Sigmoid colon (tissue), 7 donors: ENCODE data around the gene FBXL5. TPM values are rescaled to one million over a fixed set of nuclear protein-coding genes. Genes with fewer than 3 reads are reported as not detected.

Experiments
- DNase-seq: peaks from one replicate; pipeline ENCODE4 v3.0.0-alpha.2; 2019
- H3K27ac ChIP-seq, 4 donors: fragments of 200-600 bp; sonication (generic); one replicate each; pipeline ENCODE4 v1.5.1; 2016 to 2019; ENCODE audit warnings: mild to moderate bottlenecking in 1 of 4
- H3K27me3 ChIP-seq, 3 donors: fragments of 200-600 bp; sonication (generic); one replicate each; pipeline ENCODE4 v1.5.1; 2019; ENCODE audit warnings: mild to moderate bottlenecking in 1 of 3
- H3K36me3 ChIP-seq, 4 donors: fragments of 200-600 bp; sonication (generic); one replicate each; pipeline ENCODE4 v1.5.1; 2016 to 2019
- H3K4me1 ChIP-seq, 4 donors: fragments of 200-600 bp; sonication (generic); one replicate each; pipeline ENCODE4 v1.5.1; 2017 to 2019
- H3K4me3 ChIP-seq, 4 donors: fragments of 200-600 bp; sonication (generic); one replicate each; pipeline ENCODE4 v1.5.1; 2017 to 2019; ENCODE audit warnings: mild to moderate bottlenecking in 2 of 4, moderate library complexity in 1 of 4
- H3K9me3 ChIP-seq, 4 donors: fragments of 200-600 bp in 3 of 4; sonication (generic) in 3 of 4; one replicate each; pipeline versions ENCODE4 v1.5.1 to v1.6.1; 2013 to 2019
- CTCF ChIP-seq, 4 experiments: fragments of 450-650 bp in 3 of 4; fragments of 200-600 bp in 1 of 4; IDR thresholded peaks; one replicate each; pipeline ENCODE4 v1.5.1; 2016 to 2019; ENCODE audit warnings: antibody characterized with exemption in 4 of 4, mild to moderate bottlenecking in 3 of 4, moderate library complexity in 2 of 4
- EP300 ChIP-seq, 4 donors: sonication (generic); formaldehyde crosslinking; IDR thresholded peaks; one replicate each; pipeline ENCODE4 v1.6.1; 2017; ENCODE audit warnings: antibody characterized with exemption in 4 of 4
- POLR2A ChIP-seq, 2 donors: fragments of 450-650 bp; IDR thresholded peaks; one replicate each; pipeline ENCODE4 v1.6.1; 2016; ENCODE audit warnings: antibody characterized with exemption in 2 of 2, mild to moderate bottlenecking in 2 of 2, moderate library complexity in 2 of 2
- POLR2AphosphoS5 ChIP-seq, 4 donors: sonication (generic); formaldehyde crosslinking; IDR thresholded peaks; one replicate each; pipeline ENCODE4 v1.6.1; 2017; ENCODE audit warnings: antibody characterized with exemption in 4 of 4
- WGBS, 2 donors: extraction: QIAGEN DNeasy Blood & Tissue Kit; methylation state at CpG; one replicate each; pipeline ENCODE4 v1.1.7; 2013; 5-methylcytosine and 5-hydroxymethylcytosine counted together
- intact Hi-C: fragments of 100-400 bp; cut with DNase I; formaldehyde crosslinking; loops from one replicate; pipeline ENCODE4 v1.15.1; 2023
- polyA plus RNA-seq, 3 donors: library from polyadenylated mRNA; stranded (reverse); fragments of 200-250 nt; gene quantifications; one replicate each; pipeline ENCODE4 v1.2.3, GENCODE V29; 2013
- total RNA-seq, 4 donors: library from RNA; depleted of rRNA; stranded (reverse); fragments of >200 nt; gene quantifications; one replicate each; pipeline ENCODE4 v1.1.0, GENCODE V29; 2016
- donor health status: healthy with polysubstance abuse.
- donor health status: Bipolar disorder and iron deficiency.
- donor health status: healthy.

The FBXL5 gene
- total and polyA plus RNA-seq, 7 donors, result 32.9 to 271 (median 134) TPM

- Histone ChIP-seq H3K27ac (peak overlapping the region in 2 of 4 donors; percentile 29 to 31), H3K4me1 (peaks cover 0 to 14% (median 7%) of the 10 kb centered on the region in 4 donors), H3K36me3 (peaks cover 0 to 23% (median 2%) of the 10 kb centered on the region in 4 donors), H3K27me3 (no peaks in the 10 kb centered on the region), H3K9me3 (no peaks in the 10 kb centered on the region), H3K4me3 (no peak overlapping the region)
- intact Hi-C loops, result no loop called here
- WGBS, 2 donors, result 48 to 72% methylated on average over 3 of the region's 3 CpGs
- no peak for DNase-seq
- TF ChIP-seq POLR2A (IDR thresholded peaks at IDR 0.05) (no peak), EP300 (IDR thresholded peaks at IDR 0.05) (no peak), CTCF (IDR thresholded peaks at IDR 0.05) (no peak), POLR2AphosphoS5 (IDR thresholded peaks at IDR 0.05) (no peak)
Measured at GRCh38 chr4:15691346-15692135, 36.4 kb upstream of the FBXL5 start.

- Histone ChIP-seq H3K4me3 (no peak overlapping the region), H3K4me1 (peaks cover 0 to 14% (median 7%) of the 10 kb centered on the region in 4 donors), H3K36me3 (peaks cover 0 to 30% (median 3%) of the 10 kb centered on the region in 4 donors), H3K9me3 (no peaks in the 10 kb centered on the region), H3K27ac (peak overlapping the region in 1 of 4 donors; percentile 15), H3K27me3 (no peaks in the 10 kb centered on the region)
- no peak for DNase-seq
- TF ChIP-seq POLR2A (IDR thresholded peaks at IDR 0.05) (no peak), POLR2AphosphoS5 (IDR thresholded peaks at IDR 0.05) (no peak), EP300 (IDR thresholded peaks at IDR 0.05) (no peak), CTCF (IDR thresholded peaks at IDR 0.05) (no peak)
- intact Hi-C loops, result no loop called here
- WGBS, 2 donors, result 85 to 90% methylated on average over 7 of the region's 7 CpGs
Measured at GRCh38 chr4:15690020-15690809, 35.1 kb upstream of the FBXL5 start.

- intact Hi-C loops, result no loop called here
- Histone ChIP-seq H3K27me3 (no peaks in the 10 kb centered on the region), H3K4me1 (peaks cover 0 to 14% (median 7%) of the 10 kb centered on the region in 4 donors), H3K9me3 (no peaks in the 10 kb centered on the region), H3K27ac (peak overlapping the region in 1 of 4 donors; percentile 15), H3K36me3 (peaks cover 0 to 37% (median 3%) of the 10 kb centered on the region in 4 donors), H3K4me3 (no peak overlapping the region)
- WGBS, 2 donors, result 85 to 93% methylated on average over 2 of the region's 2 CpGs
- no peak for DNase-seq
- TF ChIP-seq POLR2AphosphoS5 (IDR thresholded peaks at IDR 0.05), result no peak
- TF ChIP-seq POLR2A (IDR thresholded peaks at IDR 0.05), result no peak
- no peak for TF ChIP-seq CTCF (IDR thresholded peaks at IDR 0.05)
- TF ChIP-seq EP300 (IDR thresholded peaks at IDR 0.05), result no peak
Measured at GRCh38 chr4:15689540-15689939, 34.4 kb upstream of the FBXL5 start.

- H3K27me3 ChIP-seq, result no peaks in the 10 kb centered on the region
- no peak overlapping the region for H3K4me3 ChIP-seq
- peaks cover 0 to 27% (median 14%) of the 10 kb centered on the region in 4 donors for H3K4me1 ChIP-seq
- TF ChIP-seq POLR2AphosphoS5 (IDR thresholded peaks at IDR 0.05) (no peak), POLR2A (IDR thresholded peaks at IDR 0.05) (no peak), EP300 (IDR thresholded peaks at IDR 0.05) (no peak), CTCF (IDR thresholded peaks at IDR 0.05) (no peak)
- intact Hi-C loops, result no loop called here
- WGBS, 2 donors, result 87 to 90% methylated on average over 5 of the region's 5 CpGs
- DNase-seq, result no peak
- no peaks in the 10 kb centered on the region for H3K9me3 ChIP-seq
- no peak overlapping the region for H3K27ac ChIP-seq
- peaks cover 0 to 39% (median 3%) of the 10 kb centered on the region in 4 donors for H3K36me3 ChIP-seq
Measured at GRCh38 chr4:15688051-15688450, 32.9 kb upstream of the FBXL5 start.
